H1 (cell line): ENCODE data around the gene KIAA1328.

Experiments used
- CBX5 ChIP-seq: fragments of 300-800, 300-1000 bp; sonication (generic); IDR thresholded peaks from 2 replicates; pipeline ENCODE4 v1.7.1; 2016; ENCODE audit warnings: antibody characterized with exemption, low read length, low read depth
- EZH2 ChIP-seq: fragments of 200-600 bp; sonication (generic); IDR thresholded peaks from 2 replicates; pipeline ENCODE4 v1.7.1; 2012; ENCODE audit warnings: low read depth, mild to moderate bottlenecking, moderate library complexity, low read length, inconsistent platforms; ENCODE audit not compliant: severe bottlenecking
- KDM1A ChIP-seq: fragments of 200-600, 300-600 bp; sonication (generic); IDR thresholded peaks from 2 replicates; pipeline ENCODE4 v1.7.1; 2016; ENCODE audit warnings: mild to moderate bottlenecking, low read length, borderline replicate concordance
- NRF1 ChIP-seq: IDR thresholded peaks from 2 replicates; pipeline ENCODE4 v1.6.1; 2011; ENCODE audit warnings: mild to moderate bottlenecking, low read depth, low read length, improper control_type of control experiment
- PHF8 ChIP-seq: fragments of 200-600 bp; sonication (generic); conservative IDR thresholded peaks from 2 replicates; pipeline ENCODE4 v1.7.1; 2012; ENCODE audit warnings: low read depth, mild to moderate bottlenecking, inconsistent platforms, low read length, moderate library complexity
- POLR2A ChIP-seq, 2 experiments: IDR thresholded peaks; 1 replicate in 1 of 2; 2 replicates in 1 of 2; pipeline ENCODE4 v1.6.1; 2011; ENCODE audit warnings: low read depth in 2 of 2, low read length in 2 of 2, mild to moderate bottlenecking in 2 of 2; ENCODE audit errors: control extremely low read depth in 1 of 2
- POLR2AphosphoS5 ChIP-seq: IDR thresholded peaks from 2 replicates; pipeline ENCODE4 v1.6.1; 2011; ENCODE audit warnings: low read depth, low read length
- TAF1 ChIP-seq: IDR thresholded peaks from 2 replicates; pipeline ENCODE4 v1.6.1; 2011; ENCODE audit warnings: mild to moderate bottlenecking, low read depth, low read length

DNA sequence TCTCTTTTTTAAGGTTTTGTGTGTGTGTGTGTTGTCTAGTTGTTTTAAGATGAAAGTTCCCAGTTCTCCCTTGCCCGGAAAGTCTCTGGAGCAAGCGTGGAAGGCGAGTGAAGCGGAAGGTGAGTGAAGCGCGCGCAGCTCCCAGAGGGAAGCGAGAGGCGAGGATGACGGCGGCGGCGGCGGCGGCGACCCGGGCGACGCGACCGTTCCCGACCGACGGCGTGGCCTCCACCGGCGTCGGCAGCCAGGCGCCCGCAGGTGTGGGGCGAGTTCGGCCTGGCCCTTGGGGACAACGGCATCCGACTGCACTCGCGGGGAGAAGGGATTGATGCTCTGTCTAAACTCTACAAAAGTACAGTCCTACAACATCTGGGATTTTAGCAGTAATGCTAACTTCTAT, 414.8 kb downstream of the KIAA1328 start:
- TF ChIP-seq CBX5 (no peak), NRF1 (no peak), POLR2AphosphoS5 (no peak), POLR2A (IDR thresholded peaks at IDR 0.05; ENCODE audit: control extremely low read depth in 1 of 2, low read depth in 2 of 2, low read length in 2 of 2) (no peak), KDM1A (no peak), TAF1 (no peak), EZH2 (no peak), PHF8 (no peak)
